NCI-H2107 (cell line): ENCODE measurements around the gene GFRAL.
"Not testable (repeated sequence)": the region's sequence is repeated elsewhere in the genome, so short reads cannot be mapped to it uniquely, and the experiment has no call there.

Experiments used
- DNase-seq: peaks from one replicate; lab custom pipeline; 2025; lab: John Stamatoyannopoulos, UW

GFRAL gene

GRCh38 chr6:55327169-55327568, at the start of gene GFRAL:
GFRAL (plus strand) TSS chr6:55327469; CDS start chr6:55327555, 86 bp downstream.
- DNase-seq = no peak

- no peak for DNase-seq
These were observed 49.6 kb upstream of the GFRAL start for GRCh38 chr6:55277646-55278045.

- DNase-seq = no peak
These were observed 46.1 kb upstream of the GFRAL start for GRCh38 chr6:55281215-55281614.

GRCh38 chr6:55282115-55282514, 45.2 kb upstream of the GFRAL start:
- no peak for DNase-seq

GRCh38 chr6:55286824-55287223, 40.4 kb upstream of the GFRAL start:
- no peak for DNase-seq

- no peak for DNase-seq
These were observed 36.5 kb upstream of the GFRAL start for GRCh38 chr6:55290736-55291135.

- no peak for DNase-seq
These were observed 34.2 kb upstream of the GFRAL start for GRCh38 chr6:55293116-55293515.

- not testable (repeated sequence) for DNase-seq
These were observed 30.1 kb upstream of the GFRAL start for GRCh38 chr6:55297214-55297613.

- DNase-seq = no peak
These were observed 27.8 kb upstream of the GFRAL start for GRCh38 chr6:55299286-55299985.

- no peak for DNase-seq
These were observed 22.5 kb upstream of the GFRAL start for GRCh38 chr6:55304747-55305146.

- DNase-seq = no peak
These were observed 7.1 kb upstream of the GFRAL start for GRCh38 chr6:55319961-55320695.

GRCh38 chr6:55320696-55321086, 6.6 kb upstream of the GFRAL start:
- no peak for DNase-seq

GRCh38 chr6:55377150-55377549, 49.9 kb downstream of the GFRAL start:
- no peak for DNase-seq

GRCh38 chr6:55379471-55379870, 52.2 kb downstream of the GFRAL start:
- no peak for DNase-seq

GRCh38 chr6:55379895-55380294, 52.6 kb downstream of the GFRAL start:
- no peak for DNase-seq

GRCh38 chr6:55388211-55388610, 60.9 kb downstream of the GFRAL start:
- no peak for DNase-seq

- no peak for DNase-seq
These were observed 68.6 kb downstream of the GFRAL start for GRCh38 chr6:55395871-55396270.

GRCh38 chr6:55397986-55398385, 70.7 kb downstream of the GFRAL start:
- DNase-seq = no peak

- DNase-seq = no peak
These were observed 72.1 kb downstream of the GFRAL start for GRCh38 chr6:55399351-55399750.

- no peak for DNase-seq
These were observed 78.4 kb downstream of the GFRAL start for GRCh38 chr6:55405474-55406235.

GRCh38 chr6:55410674-55411073, 83.4 kb downstream of the GFRAL start:
- DNase-seq = no peak

- DNase-seq = no peak
These were observed 96.7 kb downstream of the GFRAL start for GRCh38 chr6:55423933-55424332.
